Upper lobe of left lung (tissue), 4 donors: ENCODE results near the gene DSCAM.

Experiments
- EP300 ChIP-seq, 4 donors: sonication (generic); formaldehyde crosslinking; IDR thresholded peaks; one replicate each; pipeline ENCODE4 v1.5.1; 2017; ENCODE audit warnings: antibody characterized with exemption in 4 of 4, control low read depth in 2 of 4
- POLR2A ChIP-seq, 4 donors: fragments of 450-650 bp; IDR thresholded peaks; one replicate each; pipeline ENCODE4 v1.5.1; 2016 to 2017; ENCODE audit warnings: antibody characterized with exemption in 4 of 4, mild to moderate bottlenecking in 2 of 4

DNA sequence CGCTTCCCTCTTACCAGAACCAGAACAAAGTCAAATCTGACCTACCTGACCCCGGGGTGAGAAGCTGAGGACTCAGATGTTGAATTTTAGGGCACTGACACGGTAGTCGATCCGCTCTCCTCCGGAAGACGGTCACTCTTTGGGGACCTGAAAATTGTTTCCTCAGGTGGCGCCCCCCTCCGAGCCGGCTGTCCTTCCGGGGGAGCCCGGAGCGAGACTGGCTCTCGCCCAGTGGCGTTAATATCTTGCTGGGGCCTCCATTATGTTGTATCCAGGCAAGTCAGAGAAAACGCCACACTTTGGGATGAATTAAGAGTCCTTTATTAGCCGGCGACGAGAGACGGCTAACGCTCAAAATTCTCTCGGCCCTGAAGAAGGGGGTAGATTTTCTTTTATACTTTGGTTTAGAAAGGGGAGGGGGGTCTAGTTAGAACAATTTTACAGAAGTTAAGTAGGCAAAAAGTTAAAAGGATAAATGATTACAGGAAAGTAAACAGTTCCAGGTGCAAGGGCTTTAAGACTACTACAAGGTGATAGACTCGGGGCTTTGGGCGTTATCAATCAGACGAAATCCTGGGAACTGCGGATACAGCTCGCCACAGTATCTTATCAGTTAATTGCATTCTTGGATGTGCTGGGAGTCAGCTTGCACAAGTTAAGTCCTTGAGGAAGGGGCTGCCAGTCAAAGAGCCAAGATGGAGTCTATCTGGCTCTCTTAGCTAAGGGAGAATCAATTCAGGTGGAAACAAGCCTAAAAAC is 269.5 kb downstream of the DSCAM start:
- TF ChIP-seq POLR2A (IDR thresholded peaks at IDR 0.05): no peak
- no peak for TF ChIP-seq EP300 (IDR thresholded peaks at IDR 0.05)
